K562 (cell line): ENCODE measurements around the gene KIZ. TPM values are rescaled to one million over a fixed set of nuclear protein-coding genes. Genes with fewer than 3 reads are reported as not detected.

ENCODE experiments used
- ATAC-seq: fragments of 200-7000 bp; cut with Tn5 transposase; 3 replicates; pipeline ENCODE4 v1.9.1; 2020; ENCODE audit warnings: moderate library complexity
- BruUV-seq: library from RNA; stranded (reverse); fragments of 400-500 nt; replicated peaks from 2 replicates; lab custom pipeline; 2021; lab: Mats Ljungman, UMichigan
- CTCF ChIA-PET: fragments of 300-600 bp; formaldehyde crosslinking; extraction: SDS; loops from one replicate; lab custom pipeline; 2021; ENCODE audit warnings: low intra/inter-chr PET ratio; lab: Yijun Ruan, JAX
- POLR2A ChIA-PET: fragments of 300-600, 350-650 bp; sonication (Branson Sonifier 250); formaldehyde crosslinking; extraction: SDS; loops from one replicate; lab custom pipeline; 2021; ENCODE audit warnings: antibody characterized with exemption, inconsistent platforms; lab: Yijun Ruan, JAX
- DNase-seq, 4 experiments: peaks; one replicate each; pipeline versions ENCODE4 v3.0.0 to v3.0.0-alpha.2; 2011 to 2018; ENCODE audit warnings: low spot score in 3 of 4, mixed read lengths in 3 of 4; ENCODE audit errors: extremely low read depth in 1 of 4
- FAIRE-seq: peaks from 2 replicates; lab custom pipeline; 2011; peaks lifted over from hg19 to GRCh38; lab: Jason Lieb, UNC
- H2AFZ ChIP-seq: 2 replicates; pipeline ENCODE4 v1.6.0; 2011; ENCODE audit warnings: low read depth, low read length, control low read depth, inconsistent platforms
- H3K27ac ChIP-seq: fragments of 200-600 bp; 3 replicates; pipeline ENCODE4 v1.8.0; 2011; ENCODE audit warnings: low read depth, mild to moderate bottlenecking, control low read depth, inconsistent platforms, low read length, moderate library complexity, mixed read lengths; ENCODE audit errors: extremely low read depth
- H3K27me3 ChIP-seq, 2 experiments: fragments of 300-600 bp in 1 of 2; 2 replicates in 1 of 2; 3 replicates in 1 of 2; pipeline versions ENCODE4 v1.6.0 to v1.8.0; 2011; ENCODE audit warnings: inconsistent platforms in 2 of 2, low read length in 2 of 2, mild to moderate bottlenecking in 1 of 2, mixed read lengths in 1 of 2, moderate library complexity in 1 of 2; ENCODE audit not compliant: control insufficient read depth in 2 of 2, insufficient read depth in 2 of 2
- H3K36me3 ChIP-seq: fragments of 300-600 bp; 3 replicates; pipeline ENCODE4 v1.8.0; 2011; ENCODE audit warnings: mild to moderate bottlenecking, low read length, inconsistent platforms; ENCODE audit not compliant: control insufficient read depth, insufficient read depth
- H3K4me1 ChIP-seq, 2 experiments: fragments of 200-600 bp in 1 of 2; replicated peaks in 1 of 2; 2 replicates in 1 of 2; 3 replicates in 1 of 2; pipeline versions ENCODE4 v1.5.1 to v1.8.0; 2011; ENCODE audit warnings: inconsistent platforms in 2 of 2, low read length in 2 of 2, mild to moderate bottlenecking in 1 of 2, mixed read lengths in 1 of 2, moderate library complexity in 1 of 2; ENCODE audit not compliant: control insufficient read depth in 2 of 2, insufficient read depth in 2 of 2
- H3K4me2 ChIP-seq: 2 replicates; pipeline ENCODE4 v1.6.1; 2011; ENCODE audit warnings: low read length, control low read depth, inconsistent platforms, mixed read lengths; ENCODE audit not compliant: insufficient read depth
- H3K4me3 ChIP-seq: fragments of 200-600 bp; sonication (generic), shearing (Covaris generic); 2 replicates; pipeline ENCODE4 v1.5.1; 2016; ENCODE audit warnings: control low read depth, inconsistent platforms
- H3K79me2 ChIP-seq: fragments of 200-600 bp; 3 replicates; pipeline ENCODE4 v1.8.0; 2011; ENCODE audit warnings: low read length, inconsistent platforms; ENCODE audit not compliant: control insufficient read depth, insufficient read depth
- H3K9ac ChIP-seq, 2 experiments: 2 replicates each; pipeline versions ENCODE4 v1.6.0 to v1.6.1; 2011; ENCODE audit warnings: low read depth in 2 of 2, low read length in 2 of 2, control low read depth in 1 of 2, inconsistent platforms in 1 of 2, mild to moderate bottlenecking in 1 of 2, mixed read lengths in 1 of 2; ENCODE audit not compliant: insufficient read depth in 1 of 2
- H3K9me1 ChIP-seq: one replicate; pipeline ENCODE4 v1.6.0; 2011; ENCODE audit warnings: inconsistent platforms, mild to moderate bottlenecking, low read length, moderate library complexity; ENCODE audit not compliant: control insufficient read depth, insufficient read depth
- H3K9me3 ChIP-seq: replicated peaks from 2 replicates; pipeline ENCODE4 v1.5.1; 2011; ENCODE audit warnings: low read depth, low read length, inconsistent platforms; ENCODE audit not compliant: control insufficient read depth, insufficient read depth
- H4K20me1 ChIP-seq: replicated peaks from 2 replicates; pipeline ENCODE4 v1.6.1; 2011; ENCODE audit warnings: low read length, inconsistent platforms, mixed read lengths; ENCODE audit not compliant: control insufficient read depth, insufficient read depth
- GATAD2A ChIP-seq: fragments of 450-650 bp; IDR thresholded peaks from 2 replicates; pipeline ENCODE4 v1.6.1; 2017
- KAT7 ChIP-seq: sonication (generic); formaldehyde crosslinking; IDR thresholded peaks from 2 replicates; pipeline ENCODE4 v1.8.0; 2022; ENCODE audit warnings: missing genetic modification reagents, mild to moderate bottlenecking, borderline replicate concordance
- NCOA2 ChIP-seq, 2 experiments: fragments of 450-650 bp; IDR thresholded peaks; 2 replicates each; pipeline ENCODE4 v1.6.1; 2018; ENCODE audit warnings: mild to moderate bottlenecking in 2 of 2, moderate library complexity in 1 of 2; ENCODE audit not compliant: partially characterized antibody in 2 of 2
- RBBP5 ChIP-seq: fragments of 200-600 bp; sonication (generic); IDR thresholded peaks from 2 replicates; pipeline ENCODE4 v1.6.1; 2012; ENCODE audit warnings: borderline replicate concordance, mild to moderate bottlenecking, low read length, control low read depth, inconsistent platforms; ENCODE audit not compliant: insufficient read depth, poor library complexity, severe bottlenecking
- WGBS: fragments of 100-300 bp; shearing (Covaris generic); methylation state at CpG from one replicate; pipeline ENCODE4 v1.1.6; 2016; ENCODE audit warnings: low coverage, mixed read lengths; ENCODE audit not compliant: insufficient coverage; ENCODE audit errors: missing lambda C conversion rate; 5-methylcytosine and 5-hydroxymethylcytosine counted together
- in situ Hi-C: fragments of 300-500 bp; cut with MboI; formaldehyde crosslinking; loops from 4 replicates; pipeline ENCODE4 v1.15.0; 2018; ENCODE audit warnings: inconsistent platforms, mixed read lengths
- intact Hi-C: fragments of 100-400 bp; cut with micrococcal nuclease; formaldehyde crosslinking; loops from 2 replicates; pipeline ENCODE4 v1.14.2; 2022
- polyA plus RNA-seq, 8 experiments: library from polyadenylated mRNA; depleted of rRNA in 4 of 8; stranded (reverse) in 5 of 8; unstranded in 3 of 8; fragments of >200 nt; fragmentation: Nextera tagmentation in 2 of 8; fragmentation: Illumina TruSeq in 1 of 8; extraction: Ambion mirVana in 2 of 8; extraction: Trizol in 1 of 8; gene quantifications; 2 replicates each; pipeline versions ENCODE4 v1.2.1 to v1.2.3, GENCODE V29; 2011 to 2014; ENCODE audit warnings: inconsistent platforms in 1 of 8, missing spikeins in 1 of 8
- total RNA-seq, 7 experiments: library from RNA; depleted of rRNA in 6 of 7; stranded (reverse); fragments of >200 nt in 6 of 7; fragmentation: Illumina TruSeq in 2 of 7; extraction: Trizol in 2 of 7; gene quantifications; 2 replicates each; pipeline versions ENCODE4 v1.2.1 to v1.2.3, GENCODE V29; 2011 to 2021; ENCODE audit warnings: low replicate concordance in 1 of 7
- TF ChIP-seq, protein P1 (sequence below), 2 experiments: fragments of 450-650 bp; IDR thresholded peaks; 2 replicates each; pipeline ENCODE4 v1.6.1; 2016
- TF ChIP-seq, protein P2 (sequence below): fragments of 250-450 bp; sonication (Bioruptor Pico); IDR thresholded peaks from 2 replicates; pipeline ENCODE4 v1.4.0; 2020; ENCODE audit warnings: mild to moderate bottlenecking, moderate library complexity

KIZ gene
- total and polyA plus RNA-seq, 9 of the 15 experiments (the other 6 are each of a cell fraction or from before 2014, with no cell fraction given): 4.9 to 21.1 (median 13.5) TPM

DNA sequence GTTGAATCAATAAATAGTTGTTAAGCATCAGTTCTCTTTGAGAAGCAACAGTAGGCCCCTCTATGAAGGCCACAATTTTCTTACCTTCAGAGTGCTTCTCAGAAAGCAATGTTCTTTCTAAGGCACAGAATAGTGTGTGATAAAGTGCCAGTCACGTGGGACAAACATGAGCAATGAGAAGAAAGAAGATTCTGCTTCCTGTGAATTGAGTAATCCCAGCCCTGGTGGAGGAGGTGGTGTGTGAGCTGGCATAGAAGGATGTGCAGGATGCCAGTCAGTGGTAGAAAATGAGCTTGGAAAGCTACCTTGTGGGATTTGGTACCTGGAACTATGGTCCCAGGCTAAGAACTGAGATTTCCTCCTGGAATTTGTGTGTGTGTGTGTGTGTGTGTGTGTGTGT, 21.7 kb downstream of the KIZ start:
- Histone ChIP-seq H3K9me3 (no peaks in the 10 kb centered on the region), H2AFZ (no peak overlapping the region), H3K79me2 (no peaks in the 10 kb centered on the region), H3K27ac (no peak overlapping the region), H3K9me1 (no peaks in the 10 kb centered on the region), H4K20me1 (no peaks in the 10 kb centered on the region), H3K4me1 (peaks cover 0 to 5% of the 10 kb centered on the region in 2 experiments; a peak in 3 of 5 replicates), H3K9ac (no peak overlapping the region), H3K4me3 (no peak overlapping the region), H3K27me3 (no peaks in the 10 kb centered on the region), H3K4me2 (no peak overlapping the region), H3K36me3 (no peaks in the 10 kb centered on the region; the same call in 2 of the 3 replicates)
- ATAC-seq: no peak
- intact Hi-C loops: no loop called here
- TF ChIP-seq, protein P1, sequence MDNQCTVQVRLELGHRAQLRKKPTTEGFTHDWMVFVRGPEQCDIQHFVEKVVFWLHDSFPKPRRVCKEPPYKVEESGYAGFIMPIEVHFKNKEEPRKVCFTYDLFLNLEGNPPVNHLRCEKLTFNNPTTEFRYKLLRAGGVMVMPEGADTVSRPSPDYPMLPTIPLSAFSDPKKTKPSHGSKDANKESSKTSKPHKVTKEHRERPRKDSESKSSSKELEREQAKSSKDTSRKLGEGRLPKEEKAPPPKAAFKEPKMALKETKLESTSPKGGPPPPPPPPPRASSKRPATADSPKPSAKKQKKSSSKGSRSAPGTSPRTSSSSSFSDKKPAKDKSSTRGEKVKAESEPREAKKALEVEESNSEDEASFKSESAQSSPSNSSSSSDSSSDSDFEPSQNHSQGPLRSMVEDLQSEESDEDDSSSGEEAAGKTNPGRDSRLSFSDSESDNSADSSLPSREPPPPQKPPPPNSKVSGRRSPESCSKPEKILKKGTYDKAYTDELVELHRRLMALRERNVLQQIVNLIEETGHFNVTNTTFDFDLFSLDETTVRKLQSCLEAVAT (IDR thresholded peaks at IDR 0.05): no peak
- no peak for TF ChIP-seq RBBP5
- ChIA-PET CTCF (no interaction called here), POLR2A (interaction anchor here (0.5 to 0.7 kb wide), 2 partner anchors 9 to 21 kb away, joined by 3 read pairs; no protein-coding TSS in a partner anchor)
- BruUV-seq: no TSS peak
- FAIRE-seq: peak; percentile 15
- no peak for DNase-seq
- in situ Hi-C loops: no loop called here
- 50% methylated on average over 1 of the region's 1 CpG for WGBS

DNA sequence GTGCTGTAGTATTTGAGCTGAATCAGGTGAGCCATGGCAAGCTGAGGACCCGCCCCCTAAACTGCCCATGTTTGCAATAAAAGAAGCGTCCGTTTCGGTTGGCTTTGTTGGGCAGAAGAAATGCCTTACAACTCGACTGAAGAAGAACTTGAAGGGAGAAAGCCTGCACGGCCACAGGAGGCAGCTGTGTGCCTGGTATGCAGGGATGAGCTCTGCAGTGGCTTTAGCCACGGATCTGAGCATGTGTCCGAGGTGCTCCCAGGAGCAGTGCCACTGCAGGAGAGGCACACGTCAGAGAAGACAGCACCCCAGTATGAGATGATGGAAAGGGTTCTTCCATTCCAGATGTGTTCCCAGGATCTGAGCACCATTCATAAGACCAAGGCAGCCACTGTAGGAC, 23.5 kb downstream of the KIZ start:
- Histone ChIP-seq H4K20me1 (no peaks in the 10 kb centered on the region), H3K4me3 (no peak overlapping the region), H3K4me1 (peaks cover 0 to 5% of the 10 kb centered on the region in 2 experiments; a peak in 3 of 5 replicates), H3K36me3 (no peaks in the 10 kb centered on the region; the same call in 2 of the 3 replicates), H3K9ac (no peak overlapping the region), H3K27ac (no peak overlapping the region), H3K27me3 (no peaks in the 10 kb centered on the region), H2AFZ (no peak overlapping the region), H3K9me1 (no peaks in the 10 kb centered on the region), H3K79me2 (no peaks in the 10 kb centered on the region), H3K9me3 (no peaks in the 10 kb centered on the region), H3K4me2 (no peak overlapping the region)
- TF ChIP-seq KAT7 (CRISPR knock-in tag) (no peak), GATAD2A (no peak), NCOA2 (IDR thresholded peaks at IDR 0.05; ENCODE audit: partially characterized antibody in 2 of 2) (no peak)
- TF ChIP-seq, protein P2, sequence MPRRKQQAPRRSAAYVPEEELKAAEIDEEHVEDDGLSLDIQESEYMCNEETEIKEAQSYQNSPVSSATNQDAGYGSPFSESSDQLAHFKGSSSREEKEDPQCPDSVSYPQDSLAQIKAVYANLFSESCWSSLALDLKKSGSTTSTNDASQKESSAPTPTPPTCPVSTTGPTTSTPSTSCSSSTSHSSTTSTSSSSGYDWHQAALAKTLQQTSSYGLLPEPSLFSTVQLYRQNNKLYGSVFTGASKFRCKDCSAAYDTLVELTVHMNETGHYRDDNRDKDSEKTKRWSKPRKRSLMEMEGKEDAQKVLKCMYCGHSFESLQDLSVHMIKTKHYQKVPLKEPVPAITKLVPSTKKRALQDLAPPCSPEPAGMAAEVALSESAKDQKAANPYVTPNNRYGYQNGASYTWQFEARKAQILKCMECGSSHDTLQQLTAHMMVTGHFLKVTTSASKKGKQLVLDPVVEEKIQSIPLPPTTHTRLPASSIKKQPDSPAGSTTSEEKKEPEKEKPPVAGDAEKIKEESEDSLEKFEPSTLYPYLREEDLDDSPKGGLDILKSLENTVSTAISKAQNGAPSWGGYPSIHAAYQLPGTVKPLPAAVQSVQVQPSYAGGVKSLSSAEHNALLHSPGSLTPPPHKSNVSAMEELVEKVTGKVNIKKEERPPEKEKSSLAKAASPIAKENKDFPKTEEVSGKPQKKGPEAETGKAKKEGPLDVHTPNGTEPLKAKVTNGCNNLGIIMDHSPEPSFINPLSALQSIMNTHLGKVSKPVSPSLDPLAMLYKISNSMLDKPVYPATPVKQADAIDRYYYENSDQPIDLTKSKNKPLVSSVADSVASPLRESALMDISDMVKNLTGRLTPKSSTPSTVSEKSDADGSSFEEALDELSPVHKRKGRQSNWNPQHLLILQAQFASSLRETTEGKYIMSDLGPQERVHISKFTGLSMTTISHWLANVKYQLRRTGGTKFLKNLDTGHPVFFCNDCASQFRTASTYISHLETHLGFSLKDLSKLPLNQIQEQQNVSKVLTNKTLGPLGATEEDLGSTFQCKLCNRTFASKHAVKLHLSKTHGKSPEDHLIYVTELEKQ: no peak
- intact Hi-C loops: no loop called here
- 86% methylated on average over 8 of the region's 9 CpGs for WGBS
- FAIRE-seq (no peak), ATAC-seq (no peak), DNase-seq (no peak)
- ChIA-PET CTCF (no interaction called here), POLR2A (no interaction called here)
- no TSS peak for BruUV-seq
- in situ Hi-C loops: no loop called here
